ENCODE results near the gene UBTD1. TPM values are rescaled to one million over a fixed set of nuclear protein-coding genes. Genes with fewer than 3 reads are reported as not detected.

The UBTD1 gene
- total RNA-seq, 1 donor from 2014 or later: 7.1 TPM

- DNase-seq (ENCODE audit: low spot score): no peak
- ATAC-seq: no peak
Measured at GRCh38 chr10:97482381-97482780, 16.3 kb upstream of the UBTD1 start.

- DNase-seq (ENCODE audit: low spot score): no peak
- no peak for ATAC-seq
Measured at GRCh38 chr10:97483506-97483905, 15.2 kb upstream of the UBTD1 start.

- DNase-seq (ENCODE audit: low spot score) (no peak), ATAC-seq (no peak)
Measured at GRCh38 chr10:97483921-97484320, 14.8 kb upstream of the UBTD1 start.

GRCh38 chr10:97485647-97486281, 13.0 kb upstream of the UBTD1 start:
- ATAC-seq (peak; percentile 62), DNase-seq (ENCODE audit: low spot score) (no peak)

- DNase-seq (ENCODE audit: low spot score) (no peak), ATAC-seq (no peak)
Measured at GRCh38 chr10:97490592-97490991, 8.1 kb upstream of the UBTD1 start.

GRCh38 chr10:97494151-97494550, 4.6 kb upstream of the UBTD1 start:
- DNase-seq (ENCODE audit: low spot score): no peak

GRCh38 chr10:97494863-97495506, 3.7 kb upstream of the UBTD1 start:
- DNase-seq (ENCODE audit: low spot score) (no peak), ATAC-seq (no peak)

More at GRCh38 chr10:97494151-97494550, 4.6 kb upstream of the UBTD1 start:
- ATAC-seq: no peak

- DNase-seq (ENCODE audit: low spot score) (peak; percentile 75), ATAC-seq (peak; percentile 43)
Measured at GRCh38 chr10:97497572-97498075, 1.1 kb upstream of the UBTD1 start.

- DNase-seq (ENCODE audit: low spot score) (peak; percentile 100), ATAC-seq (peak; percentile 88)
Measured at GRCh38 chr10:97498076-97498840, 466 bp upstream of the UBTD1 start, which contains the start of gene MMS19. Gene MMS19 (minus strand): TSS chr10:97498422. CDS start chr10:97498384, 38 bp downstream.

GRCh38 chr10:97499561-97500296, 1.0 kb downstream of the UBTD1 start:
- DNase-seq (ENCODE audit: low spot score) (peak; percentile 78), ATAC-seq (peak; percentile 3)

GRCh38 chr10:97500297-97500575, 1.5 kb downstream of the UBTD1 start:
- ATAC-seq (no peak), DNase-seq (ENCODE audit: low spot score) (no peak)

GRCh38 chr10:97502916-97503315, 4.2 kb downstream of the UBTD1 start:
- ATAC-seq (no peak), DNase-seq (ENCODE audit: low spot score) (no peak)

- ATAC-seq: no peak
- no peak for DNase-seq (ENCODE audit: low spot score)
Measured at GRCh38 chr10:97503406-97503805, 4.7 kb downstream of the UBTD1 start.

- DNase-seq (ENCODE audit: low spot score): no peak
- ATAC-seq: no peak
Measured at GRCh38 chr10:97505152-97505551, 6.4 kb downstream of the UBTD1 start.

GRCh38 chr10:97506199-97506991, 7.7 kb downstream of the UBTD1 start:
- DNase-seq (ENCODE audit: low spot score): no peak
- no peak for ATAC-seq

GRCh38 chr10:97508342-97508741, 9.6 kb downstream of the UBTD1 start:
- DNase-seq (ENCODE audit: low spot score) (no peak), ATAC-seq (no peak)

GRCh38 chr10:97509120-97509680, 10.5 kb downstream of the UBTD1 start:
- ATAC-seq: no peak
- DNase-seq (ENCODE audit: low spot score): no peak

- DNase-seq (ENCODE audit: low spot score) (no peak), ATAC-seq (no peak)
Measured at GRCh38 chr10:97510686-97511085, 12.0 kb downstream of the UBTD1 start.

- ATAC-seq (peak; percentile 62), DNase-seq (ENCODE audit: low spot score) (peak; percentile 55)
Measured at GRCh38 chr10:97511711-97512440, 13.2 kb downstream of the UBTD1 start.
